Endothelial cell (in vitro differentiated cells): ENCODE results near the gene LRP1B. TPM values are rescaled to one million over a fixed set of nuclear protein-coding genes. Genes with fewer than 3 reads are reported as not detected.

Source experiments
- DNase-seq: peaks from one replicate; pipeline ENCODE4 v3.0.0; 2021; ENCODE audit warnings: low spot score
- H3K27ac Mint-ChIP-seq: one replicate; pipeline ENCODE4 v1.8.0; 2021; ENCODE audit warnings: mixed read lengths, inconsistent platforms; ENCODE audit not compliant: unreplicated experiment
- H3K27me3 Mint-ChIP-seq: one replicate; pipeline ENCODE4 v1.8.0; 2021; ENCODE audit warnings: mild to moderate bottlenecking, moderate library complexity, mixed read lengths, inconsistent platforms; ENCODE audit not compliant: unreplicated experiment
- H3K36me3 Mint-ChIP-seq: one replicate; pipeline ENCODE4 v1.8.0; 2021; ENCODE audit warnings: mild to moderate bottlenecking, low read depth, mixed read lengths, inconsistent platforms; ENCODE audit not compliant: unreplicated experiment
- H3K4me1 Mint-ChIP-seq: one replicate; pipeline ENCODE4 v1.8.0; 2021; ENCODE audit warnings: mild to moderate bottlenecking, mixed read lengths, inconsistent platforms; ENCODE audit not compliant: unreplicated experiment
- H3K4me3 Mint-ChIP-seq: one replicate; pipeline ENCODE4 v1.8.0; 2021; ENCODE audit warnings: mild to moderate bottlenecking, mixed read lengths, inconsistent platforms; ENCODE audit not compliant: unreplicated experiment
- H3K9me3 Mint-ChIP-seq: one replicate; pipeline ENCODE4 v1.8.0; 2021; ENCODE audit warnings: mixed read lengths, inconsistent platforms; ENCODE audit not compliant: unreplicated experiment
- total RNA-seq: library from RNA; stranded (reverse); fragmentation: NEBNext Ultra II Directional; extraction: Animal tissue kit (Norgen Biotek cat#: 25700); gene quantifications from one replicate; pipeline ENCODE4 v1.2.1, GENCODE V29; 2021; ENCODE audit not compliant: unreplicated experiment
- TF ChIP-seq, protein P1 (sequence below): fragments of 200-600 bp; sonication (generic); IDR thresholded peaks from one replicate; pipeline ENCODE4 v1.5.0; 2021; ENCODE audit warnings: antibody characterized with exemption; ENCODE audit not compliant: unreplicated experiment

Gene LRP1B
- total RNA-seq, 1 donor from 2014 or later: 1.4 TPM

DNA sequence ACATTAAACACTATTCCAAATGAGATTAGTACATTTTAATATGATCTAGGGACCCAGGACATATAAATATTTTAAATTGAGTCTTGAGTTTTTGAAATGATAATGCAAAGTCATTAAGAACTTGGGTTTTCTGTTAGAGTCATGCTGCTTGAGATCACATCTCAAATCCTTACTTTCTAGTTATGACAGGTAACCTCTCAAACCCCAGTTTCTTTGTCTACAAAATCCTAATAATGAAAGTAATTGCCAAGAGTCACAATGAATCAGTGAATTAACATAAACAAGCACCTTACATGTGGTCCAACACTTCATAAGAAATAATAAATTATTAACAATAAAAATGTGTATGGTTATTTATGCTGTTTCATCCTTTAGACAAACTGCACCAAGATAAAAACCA is 607.6 kb downstream of the LRP1B start:
- no peaks in the 10 kb centered on the region for H3K36me3 Mint-ChIP-seq
- no peak for DNase-seq
- H3K9me3 Mint-ChIP-seq: no peaks in the 10 kb centered on the region
- no peak overlapping the region for H3K4me3 Mint-ChIP-seq
- TF ChIP-seq, protein P1, sequence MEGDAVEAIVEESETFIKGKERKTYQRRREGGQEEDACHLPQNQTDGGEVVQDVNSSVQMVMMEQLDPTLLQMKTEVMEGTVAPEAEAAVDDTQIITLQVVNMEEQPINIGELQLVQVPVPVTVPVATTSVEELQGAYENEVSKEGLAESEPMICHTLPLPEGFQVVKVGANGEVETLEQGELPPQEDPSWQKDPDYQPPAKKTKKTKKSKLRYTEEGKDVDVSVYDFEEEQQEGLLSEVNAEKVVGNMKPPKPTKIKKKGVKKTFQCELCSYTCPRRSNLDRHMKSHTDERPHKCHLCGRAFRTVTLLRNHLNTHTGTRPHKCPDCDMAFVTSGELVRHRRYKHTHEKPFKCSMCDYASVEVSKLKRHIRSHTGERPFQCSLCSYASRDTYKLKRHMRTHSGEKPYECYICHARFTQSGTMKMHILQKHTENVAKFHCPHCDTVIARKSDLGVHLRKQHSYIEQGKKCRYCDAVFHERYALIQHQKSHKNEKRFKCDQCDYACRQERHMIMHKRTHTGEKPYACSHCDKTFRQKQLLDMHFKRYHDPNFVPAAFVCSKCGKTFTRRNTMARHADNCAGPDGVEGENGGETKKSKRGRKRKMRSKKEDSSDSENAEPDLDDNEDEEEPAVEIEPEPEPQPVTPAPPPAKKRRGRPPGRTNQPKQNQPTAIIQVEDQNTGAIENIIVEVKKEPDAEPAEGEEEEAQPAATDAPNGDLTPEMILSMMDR: no peak
- no peaks in the 10 kb centered on the region for H3K4me1 Mint-ChIP-seq
- H3K27ac Mint-ChIP-seq: no peak overlapping the region
- no peaks in the 10 kb centered on the region for H3K27me3 Mint-ChIP-seq

GRCh38 chr2:141522702-141523101 is 608.1 kb downstream of the LRP1B start:
- Mint-ChIP-seq H3K9me3 (no peaks in the 10 kb centered on the region), H3K4me1 (no peaks in the 10 kb centered on the region), H3K27me3 (no peaks in the 10 kb centered on the region), H3K27ac (no peak overlapping the region), H3K4me3 (no peak overlapping the region), H3K36me3 (no peaks in the 10 kb centered on the region)
- no peak for DNase-seq
- TF ChIP-seq, protein P1: no peak

DNA sequence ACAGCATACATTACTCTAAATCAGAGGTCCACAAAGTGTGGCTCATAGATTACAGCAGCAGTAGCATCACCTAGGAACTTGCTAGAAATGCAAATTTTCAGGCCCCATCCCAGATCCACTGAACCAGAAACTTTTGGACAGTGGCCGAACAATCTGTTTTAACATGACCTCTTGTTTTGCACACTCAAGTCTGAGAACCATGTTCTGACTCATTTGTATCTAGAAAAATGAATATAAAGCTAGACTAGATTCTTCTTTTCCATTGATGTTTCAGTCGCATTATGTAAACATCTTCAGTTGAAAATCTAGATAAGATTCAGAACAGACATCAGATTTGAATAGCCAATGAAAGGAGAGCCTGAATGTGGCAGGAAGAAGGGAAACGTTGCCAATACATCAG is 608.8 kb downstream of the LRP1B start:
- no peak for DNase-seq
- Mint-ChIP-seq H3K36me3 (no peaks in the 10 kb centered on the region), H3K27me3 (no peaks in the 10 kb centered on the region), H3K4me1 (no peaks in the 10 kb centered on the region), H3K27ac (no peak overlapping the region), H3K9me3 (no peaks in the 10 kb centered on the region), H3K4me3 (no peak overlapping the region)
- TF ChIP-seq, protein P1: no peak

GRCh38 chr2:141519906-141520305 is 610.9 kb downstream of the LRP1B start:
- no peaks in the 10 kb centered on the region for H3K4me1 Mint-ChIP-seq
- TF ChIP-seq, protein P1: no peak
- DNase-seq: no peak
- H3K27ac Mint-ChIP-seq: no peak overlapping the region
- H3K36me3 Mint-ChIP-seq: no peaks in the 10 kb centered on the region
- H3K27me3 Mint-ChIP-seq: no peaks in the 10 kb centered on the region
- no peaks in the 10 kb centered on the region for H3K9me3 Mint-ChIP-seq
- no peak overlapping the region for H3K4me3 Mint-ChIP-seq

GRCh38 chr2:141517852-141518421 is 612.9 kb downstream of the LRP1B start:
- DNase-seq: no peak
- Mint-ChIP-seq H3K27ac (no peak overlapping the region), H3K4me3 (no peak overlapping the region), H3K4me1 (no peaks in the 10 kb centered on the region), H3K36me3 (no peaks in the 10 kb centered on the region), H3K9me3 (no peaks in the 10 kb centered on the region), H3K27me3 (no peaks in the 10 kb centered on the region)
- TF ChIP-seq, protein P1: no peak
